GM12801 (cell line): ENCODE results near the gene ZNRF3.

Experiments
- CTCF ChIP-seq: IDR thresholded peaks from one replicate; pipeline ENCODE4 v1.5.1; 2011; ENCODE audit warnings: control low read depth; ENCODE audit not compliant: insufficient read length; ENCODE audit errors: extremely low read depth

ZNRF3 gene

GRCh38 chr22:28887725-28888459 lies 4.5 kb downstream of the ZNRF3 start:
- no peak for TF ChIP-seq CTCF

GRCh38 chr22:28889478-28890024 lies 6.2 kb downstream of the ZNRF3 start:
- TF ChIP-seq CTCF, result no peak

GRCh38 chr22:28891156-28891733 lies 7.9 kb downstream of the ZNRF3 start:
- no peak for TF ChIP-seq CTCF

- TF ChIP-seq CTCF, result no peak
These were observed 8.9 kb downstream of the ZNRF3 start for GRCh38 chr22:28892175-28892731.

- TF ChIP-seq CTCF, result no peak
These were observed 10.4 kb downstream of the ZNRF3 start for GRCh38 chr22:28893810-28894209.

- no peak for TF ChIP-seq CTCF
These were observed 11.0 kb downstream of the ZNRF3 start for GRCh38 chr22:28894334-28894733.

GRCh38 chr22:28894807-28895206 lies 11.4 kb downstream of the ZNRF3 start:
- TF ChIP-seq CTCF, result no peak
